Thyroid gland (tissue), 4 donors: Measurements from ENCODE around the gene MAGOHB. TPM values are rescaled to one million over a fixed set of nuclear protein-coding genes. Genes with fewer than 3 reads are reported as not detected.

Experiments used
- DNase-seq, 2 donors: peaks; one replicate each; pipeline ENCODE4 v3.0.0-alpha.2; 2019
- H3K27ac ChIP-seq, 3 donors: fragments of 200-600 bp; sonication (generic); 1 replicate in 2 of 3; 2 replicates in 1 of 3; pipeline ENCODE4 v1.5.1; 2016 to 2019; ENCODE audit warnings: mild to moderate bottlenecking in 1 of 3, moderate library complexity in 1 of 3
- H3K27me3 ChIP-seq: fragments of 200-600 bp; sonication (generic); one replicate; pipeline ENCODE4 v1.5.1; 2019
- H3K36me3 ChIP-seq, 2 donors: fragments of 200-600 bp; sonication (generic); one replicate each; pipeline ENCODE4 v1.5.1; 2016 to 2019
- H3K4me1 ChIP-seq, 2 donors: fragments of 200-600 bp; sonication (generic); one replicate each; pipeline ENCODE4 v1.5.1; 2017 to 2019
- H3K4me3 ChIP-seq, 3 donors: fragments of 200-600 bp; sonication (generic); replicated peaks in 1 of 3; 1 replicate in 2 of 3; 2 replicates in 1 of 3; pipeline ENCODE4 v1.5.1; 2016; ENCODE audit warnings: mild to moderate bottlenecking in 1 of 3
- H3K9me3 ChIP-seq: fragments of 200-600 bp; sonication (generic); one replicate; pipeline ENCODE4 v1.5.1; 2017
- POLR2A ChIP-seq, 2 donors: fragments of 450-650 bp; IDR thresholded peaks; one replicate each; pipeline ENCODE4 v1.6.1; 2017; ENCODE audit warnings: antibody characterized with exemption in 2 of 2, mild to moderate bottlenecking in 2 of 2, moderate library complexity in 1 of 2
- WGBS, 2 donors: methylation state at CpG; one replicate each; pipeline ENCODE4 v1.1.5; 2017; 5-methylcytosine and 5-hydroxymethylcytosine counted together
- intact Hi-C: fragments of 100-400 bp; cut with DNase I; formaldehyde crosslinking; loops from one replicate; pipeline ENCODE4 v1.15.1; 2023
- total RNA-seq, 4 donors: library from RNA; depleted of rRNA; stranded (reverse); fragments of >200 nt; gene quantifications; one replicate each; pipeline ENCODE4 v1.2.3, GENCODE V29; 2016
- TF ChIP-seq, protein P1 (sequence below), 6 experiments: fragments of 200-600 bp in 3 of 6; fragments of 450-650 bp in 3 of 6; sonication (generic) in 3 of 6; IDR thresholded peaks; one replicate each; pipeline ENCODE4 v1.5.1; 2016 to 2019; ENCODE audit warnings: antibody characterized with exemption in 6 of 6, mild to moderate bottlenecking in 2 of 6, inconsistent platforms in 1 of 6, moderate library complexity in 1 of 6

Gene MAGOHB
- total RNA-seq, 4 donors from 2014 or later: 13.1 to 17.4 (median 14.5) TPM

DNA sequence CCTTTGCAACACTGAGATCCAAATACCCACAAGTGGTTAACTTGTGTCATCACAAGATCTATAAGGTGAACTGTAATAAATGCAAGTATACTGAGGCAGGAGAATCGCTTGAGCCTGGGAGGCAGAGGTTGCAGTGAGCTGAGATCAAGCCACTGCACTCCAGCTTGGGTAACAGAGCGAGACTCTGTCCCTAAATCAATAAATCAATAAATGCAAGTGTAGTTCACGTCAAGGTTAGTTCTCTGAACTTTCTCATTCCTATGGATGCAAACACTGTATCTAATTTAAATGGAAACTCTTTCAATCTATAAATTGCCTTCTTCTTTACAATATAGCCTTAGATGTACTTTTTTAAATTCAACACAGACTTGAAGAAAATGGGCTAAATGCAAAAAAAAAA lies 3.2 kb downstream of the MAGOHB start:
- Histone ChIP-seq H3K27me3 (no peaks in the 10 kb centered on the region), H3K4me1 (peaks cover 0 to 8% of the 10 kb centered on the region in 2 donors), H3K9me3 (no peaks in the 10 kb centered on the region), H3K4me3 (no peak overlapping the region), H3K27ac (no peak overlapping the region), H3K36me3 (peaks cover 0 to 14% of the 10 kb centered on the region in 2 donors)
- intact Hi-C loops: loop anchor here (10.0 kb wide), 1 partner anchor 145 kb away; no protein-coding TSS in a partner anchor
- WGBS, 2 donors: 91 to 95% methylated on average over 3 of the region's 3 CpGs
- TF ChIP-seq, protein P1, sequence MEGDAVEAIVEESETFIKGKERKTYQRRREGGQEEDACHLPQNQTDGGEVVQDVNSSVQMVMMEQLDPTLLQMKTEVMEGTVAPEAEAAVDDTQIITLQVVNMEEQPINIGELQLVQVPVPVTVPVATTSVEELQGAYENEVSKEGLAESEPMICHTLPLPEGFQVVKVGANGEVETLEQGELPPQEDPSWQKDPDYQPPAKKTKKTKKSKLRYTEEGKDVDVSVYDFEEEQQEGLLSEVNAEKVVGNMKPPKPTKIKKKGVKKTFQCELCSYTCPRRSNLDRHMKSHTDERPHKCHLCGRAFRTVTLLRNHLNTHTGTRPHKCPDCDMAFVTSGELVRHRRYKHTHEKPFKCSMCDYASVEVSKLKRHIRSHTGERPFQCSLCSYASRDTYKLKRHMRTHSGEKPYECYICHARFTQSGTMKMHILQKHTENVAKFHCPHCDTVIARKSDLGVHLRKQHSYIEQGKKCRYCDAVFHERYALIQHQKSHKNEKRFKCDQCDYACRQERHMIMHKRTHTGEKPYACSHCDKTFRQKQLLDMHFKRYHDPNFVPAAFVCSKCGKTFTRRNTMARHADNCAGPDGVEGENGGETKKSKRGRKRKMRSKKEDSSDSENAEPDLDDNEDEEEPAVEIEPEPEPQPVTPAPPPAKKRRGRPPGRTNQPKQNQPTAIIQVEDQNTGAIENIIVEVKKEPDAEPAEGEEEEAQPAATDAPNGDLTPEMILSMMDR (IDR thresholded peaks at IDR 0.05): no peak
- no peak for TF ChIP-seq POLR2A (IDR thresholded peaks at IDR 0.05)
- no peak for DNase-seq

DNA sequence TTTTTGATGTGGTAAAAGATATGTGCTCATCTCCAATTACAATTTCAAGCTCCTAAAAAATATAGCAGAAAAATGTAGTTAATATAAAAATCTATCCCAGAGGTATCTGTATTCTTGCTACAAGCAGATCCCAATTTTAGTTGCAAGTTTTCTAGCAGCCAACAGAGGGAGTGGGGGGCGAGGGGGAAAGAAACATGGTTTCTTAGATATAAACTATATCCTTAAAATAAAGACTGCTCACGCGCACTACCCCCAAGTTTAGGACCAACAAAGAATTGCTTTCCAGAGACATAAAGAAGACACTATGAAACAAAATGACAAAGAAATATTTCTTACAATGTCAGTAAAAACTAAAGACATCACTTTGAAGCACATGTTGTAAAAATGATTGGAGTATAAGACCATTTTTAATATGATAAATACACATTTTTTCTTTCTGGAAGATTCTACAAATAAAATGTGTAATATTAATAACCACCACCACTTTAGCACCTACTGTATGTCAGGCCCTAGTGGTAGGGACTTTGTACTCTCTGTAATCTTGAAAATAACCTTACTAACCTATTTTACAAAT lies 5.4 kb downstream of the MAGOHB start:
- Histone ChIP-seq H3K9me3 (no peaks in the 10 kb centered on the region), H3K27ac (no peak overlapping the region), H3K4me1 (peaks cover 0 to 8% of the 10 kb centered on the region in 2 donors), H3K27me3 (no peaks in the 10 kb centered on the region), H3K36me3 (peaks cover 0 to 14% of the 10 kb centered on the region in 2 donors), H3K4me3 (no peak overlapping the region)
- DNase-seq: no peak
- no peak for TF ChIP-seq POLR2A (IDR thresholded peaks at IDR 0.05)
- TF ChIP-seq, protein P1 (IDR thresholded peaks at IDR 0.05): no peak
- intact Hi-C loops: no loop called here
- 92 to 93% methylated on average over 3 of the region's 3 CpGs for WGBS, 2 donors

DNA sequence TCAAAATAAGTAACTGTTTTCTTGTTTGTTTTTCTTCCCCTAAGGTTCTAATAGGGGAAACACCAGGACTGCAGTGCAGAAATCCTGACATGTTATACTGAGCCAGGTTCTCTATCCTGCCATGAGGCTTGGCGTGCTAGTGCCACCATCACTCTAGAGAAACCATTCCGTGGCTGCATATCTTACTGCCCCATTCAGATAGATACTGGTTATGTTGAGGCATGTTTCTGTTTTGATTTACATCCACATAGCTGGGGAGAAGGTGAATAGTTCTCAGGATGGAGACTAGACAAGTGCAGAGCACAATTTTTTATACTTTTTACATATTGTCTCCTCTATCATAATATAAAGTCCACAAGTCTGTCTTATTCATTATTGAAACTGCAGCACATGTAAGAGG lies 11.5 kb downstream of the MAGOHB start:
- Histone ChIP-seq H3K36me3 (peaks cover 0 to under 1% of the 10 kb centered on the region in 2 donors), H3K27ac (no peak overlapping the region), H3K4me1 (no peaks in the 10 kb centered on the region), H3K27me3 (no peaks in the 10 kb centered on the region), H3K4me3 (no peak overlapping the region), H3K9me3 (no peaks in the 10 kb centered on the region)
- 97 to 98% methylated on average over 2 of the region's 2 CpGs for WGBS, 2 donors
- TF ChIP-seq POLR2A (IDR thresholded peaks at IDR 0.05): no peak
- TF ChIP-seq, protein P1 (IDR thresholded peaks at IDR 0.05): no peak
- intact Hi-C loops: no loop called here
- DNase-seq: no peak

DNA sequence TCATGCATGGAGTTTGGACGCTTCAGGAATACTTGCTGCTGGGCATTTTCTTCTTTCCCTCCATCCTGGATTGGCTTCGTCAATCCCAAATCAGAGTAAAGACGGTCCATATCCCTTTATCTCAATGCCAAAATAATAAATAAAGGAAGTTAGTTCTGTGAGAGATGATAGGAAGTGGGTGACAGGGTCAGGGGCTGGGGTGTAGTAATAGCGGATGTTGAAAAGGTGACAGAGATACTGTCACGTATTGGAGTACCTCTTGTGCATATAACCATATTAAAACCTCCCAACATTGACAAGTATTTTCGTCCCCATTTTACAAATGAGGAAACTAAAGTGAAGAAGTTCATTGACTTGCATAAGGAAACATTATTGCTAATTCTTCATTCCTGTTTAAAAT lies 12.4 kb downstream of the MAGOHB start:
- H3K4me3 ChIP-seq: no peak overlapping the region
- intact Hi-C loops: no loop called here
- no peaks in the 10 kb centered on the region for H3K36me3 ChIP-seq
- TF ChIP-seq, protein P1 (IDR thresholded peaks at IDR 0.05): no peak
- no peak for TF ChIP-seq POLR2A (IDR thresholded peaks at IDR 0.05)
- no peak for DNase-seq
- H3K4me1 ChIP-seq: no peaks in the 10 kb centered on the region
- WGBS, 2 donors: 92 to 94% methylated on average over 6 of the region's 6 CpGs
- no peak overlapping the region for H3K27ac ChIP-seq
- no peaks in the 10 kb centered on the region for H3K9me3 ChIP-seq
- H3K27me3 ChIP-seq: no peaks in the 10 kb centered on the region

DNA sequence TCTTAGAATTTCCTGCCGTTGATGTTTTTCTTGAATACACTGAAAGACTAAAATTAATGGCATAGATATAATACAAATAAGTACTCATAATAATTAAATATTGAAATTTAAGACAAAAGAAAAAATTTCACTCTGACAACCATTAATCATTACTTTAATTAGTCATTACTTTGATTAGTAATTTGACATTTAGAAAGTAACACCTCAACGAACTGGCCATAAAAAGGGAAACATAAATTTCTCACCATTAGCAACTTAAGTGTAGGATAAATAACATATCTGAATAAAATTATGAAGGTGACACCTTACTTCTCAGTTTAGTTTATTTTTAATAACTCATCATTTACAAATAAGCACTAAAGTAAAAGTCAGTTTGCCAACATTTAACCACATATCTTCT lies 17.5 kb downstream of the MAGOHB start:
- TF ChIP-seq, protein P1 (IDR thresholded peaks at IDR 0.05): no peak
- TF ChIP-seq POLR2A (IDR thresholded peaks at IDR 0.05): no peak
- Histone ChIP-seq H3K4me1 (no peaks in the 10 kb centered on the region), H3K27me3 (no peaks in the 10 kb centered on the region), H3K36me3 (no peaks in the 10 kb centered on the region), H3K9me3 (no peaks in the 10 kb centered on the region), H3K27ac (no peak overlapping the region), H3K4me3 (no peak overlapping the region)
- intact Hi-C loops: no loop called here
- 82 to 87% methylated on average over 2 of the region's 2 CpGs for WGBS, 2 donors
- no peak for DNase-seq
